GM21526 (cell line): ENCODE measurements around the gene SENP1.

ENCODE experiments used
- ATAC-seq: cut with Tn5 transposase; IDR thresholded peaks from one replicate; pipeline ENCODE4 v1.9.1; 2021; ENCODE audit warnings: moderate library complexity; ENCODE audit not compliant: unreplicated experiment, low FRiP score

The SENP1 gene

DNA sequence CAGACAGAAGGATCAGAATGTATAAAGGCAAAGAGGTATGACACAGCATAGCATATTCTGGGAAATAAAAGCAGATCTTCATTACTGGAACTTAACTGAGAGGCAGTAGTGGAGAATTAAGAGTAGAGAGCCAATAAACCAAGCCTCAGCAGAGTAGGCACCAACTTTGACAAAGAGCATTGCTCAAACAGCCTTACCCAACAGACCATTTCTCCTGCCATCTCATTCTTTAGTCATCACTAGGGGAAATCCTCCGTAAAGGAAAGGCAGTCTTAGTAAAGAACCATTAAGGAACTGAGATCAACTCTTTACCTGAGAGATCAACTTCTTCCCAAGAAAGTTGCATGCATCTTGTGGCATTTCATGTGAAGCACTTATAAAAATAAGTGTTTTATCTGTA, 36.6 kb downstream of the SENP1 start:
- no peak for ATAC-seq

DNA sequence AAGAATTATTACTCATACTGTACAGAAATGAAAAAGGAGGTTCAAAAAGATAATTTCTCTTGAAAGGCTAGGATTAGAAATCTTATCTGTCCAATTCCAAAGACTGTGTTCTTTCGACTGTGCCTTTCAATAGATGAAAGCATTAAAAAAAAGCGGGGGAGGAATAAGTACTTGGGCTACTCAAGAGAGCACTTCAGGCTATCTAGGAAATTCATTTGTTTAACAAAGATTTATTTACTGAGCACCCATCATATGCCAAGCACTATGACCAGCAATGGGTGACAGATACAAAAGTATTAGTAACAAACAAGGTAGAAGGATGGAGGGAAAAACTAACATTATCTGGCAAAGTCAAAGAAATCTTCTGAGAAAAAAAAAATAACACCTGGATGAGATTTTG, 37.4 kb downstream of the SENP1 start:
- no peak for ATAC-seq

DNA sequence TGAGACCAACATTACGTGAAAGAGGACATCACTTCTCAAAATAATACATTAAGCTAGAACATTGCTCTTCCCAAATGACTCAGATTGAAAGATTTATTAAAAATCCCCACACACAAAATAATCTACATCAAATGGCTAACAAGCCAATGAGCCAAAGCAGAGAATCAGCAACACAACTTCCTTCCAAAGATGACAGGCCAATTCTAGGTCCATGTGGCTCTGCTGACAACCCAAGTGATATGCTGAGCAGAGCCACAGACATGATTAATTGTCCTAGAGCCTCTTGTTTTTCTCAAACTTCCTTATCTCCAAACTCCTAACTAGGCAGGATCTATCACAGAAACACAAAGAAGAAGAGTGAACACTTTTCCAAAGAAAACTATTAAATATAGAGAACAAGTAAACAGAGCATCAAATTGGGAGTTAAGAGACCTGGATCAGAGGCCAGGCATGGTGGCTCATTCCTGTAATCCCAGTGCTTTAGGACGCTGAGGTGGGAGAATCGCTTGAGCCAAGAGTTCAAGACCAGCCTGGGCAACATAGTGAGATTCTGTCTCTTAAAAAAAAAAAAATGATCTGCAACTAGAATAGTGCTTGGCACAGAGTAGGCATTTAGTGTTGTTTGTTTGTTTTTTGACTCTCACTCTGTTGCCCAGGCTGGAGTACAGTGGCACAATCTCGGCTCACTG, 38.5 kb downstream of the SENP1 start:
- no peak for ATAC-seq

DNA sequence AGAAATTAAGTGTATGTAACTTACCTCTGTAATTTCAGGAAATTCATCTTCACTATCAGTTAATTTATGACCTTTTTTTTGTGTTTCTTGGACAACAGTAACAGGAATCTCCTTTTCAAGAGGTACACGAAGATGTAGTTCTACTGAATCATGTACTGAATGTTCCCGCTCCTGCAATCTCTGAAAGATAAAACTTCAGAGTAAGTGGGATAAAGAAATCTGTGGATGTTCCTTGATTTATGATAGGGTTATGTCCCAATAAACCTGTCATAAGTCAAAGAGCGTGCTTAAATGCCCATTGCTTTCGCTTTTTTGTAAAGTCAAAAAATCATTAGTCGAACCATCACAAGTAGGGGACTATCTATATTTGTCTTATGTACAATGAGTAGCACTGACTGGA, 40.8 kb downstream of the SENP1 start:
- ATAC-seq, result no peak

DNA sequence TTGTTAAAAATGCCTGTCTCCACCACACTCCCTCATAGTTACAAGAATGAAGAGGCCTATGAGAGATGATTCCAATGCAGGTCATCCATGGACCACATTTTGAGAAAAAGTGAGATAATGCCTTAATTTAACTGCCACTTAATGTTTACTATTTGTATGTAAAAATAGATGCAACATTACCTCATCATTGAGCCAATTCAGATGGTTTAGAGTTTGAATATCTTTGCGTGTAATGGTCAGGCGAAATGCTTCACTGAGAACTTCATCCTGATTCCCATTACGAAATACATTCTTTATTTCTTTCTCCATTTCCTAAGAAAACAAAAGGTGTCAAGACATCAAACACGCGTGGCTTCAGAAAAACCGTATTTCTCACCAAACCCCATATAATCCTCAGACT, 42.3 kb downstream of the SENP1 start:
- no peak for ATAC-seq

DNA sequence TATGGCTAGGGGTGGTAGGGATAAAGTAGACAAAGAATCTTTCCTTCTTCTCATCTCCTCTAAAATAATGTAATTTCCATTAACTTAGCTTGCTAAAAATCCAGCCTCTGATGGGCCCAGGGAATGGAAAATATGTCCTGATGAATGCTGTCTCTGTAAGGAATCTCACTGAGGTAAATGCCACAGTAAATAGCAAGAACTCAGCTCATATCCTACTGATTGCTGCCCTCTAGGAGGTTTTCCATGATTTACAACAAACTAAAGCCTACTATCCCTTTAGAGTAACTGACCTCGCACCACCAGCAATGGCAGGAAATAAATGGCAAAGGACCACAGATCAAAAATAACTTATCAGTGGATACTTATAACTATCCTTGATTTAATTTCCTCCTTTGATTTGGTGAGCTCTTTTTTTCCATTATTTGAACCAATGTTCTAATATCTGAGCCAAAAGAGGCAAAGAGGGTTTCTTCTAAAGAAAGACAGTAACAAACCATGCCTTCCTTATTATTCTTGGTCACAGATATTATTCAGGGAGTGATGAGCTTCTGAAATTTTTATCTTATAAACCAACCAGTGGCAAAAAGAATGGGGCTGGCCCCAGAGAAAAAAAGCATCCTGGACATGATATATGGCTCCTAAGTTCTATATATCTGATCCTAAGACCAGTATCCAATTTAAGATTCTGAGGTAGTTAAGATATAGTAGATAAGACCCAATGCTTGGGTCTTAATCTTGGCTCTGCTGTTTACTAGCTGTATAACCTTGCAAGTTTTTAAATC, 43.8 kb downstream of the SENP1 start:
- no peak for ATAC-seq

DNA sequence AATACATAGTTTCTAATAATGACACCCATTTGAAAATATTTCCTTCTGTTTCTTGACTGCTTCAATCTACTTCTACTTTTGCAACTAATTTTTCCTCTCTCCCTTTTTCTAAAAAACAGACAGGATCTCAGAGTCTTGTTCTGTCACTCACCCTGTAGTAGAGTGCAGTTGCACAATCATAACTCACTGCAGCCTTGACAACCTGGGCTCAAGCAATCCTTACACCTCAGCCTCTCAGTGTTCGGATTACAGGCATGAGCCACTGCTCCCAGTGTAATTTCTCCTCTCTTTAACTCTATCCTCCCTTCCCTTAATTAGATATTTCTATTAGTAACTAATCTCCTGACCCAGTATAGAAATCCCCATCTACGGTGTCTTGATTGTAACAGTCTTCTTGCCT, 45.4 kb downstream of the SENP1 start:
- no peak for ATAC-seq

DNA sequence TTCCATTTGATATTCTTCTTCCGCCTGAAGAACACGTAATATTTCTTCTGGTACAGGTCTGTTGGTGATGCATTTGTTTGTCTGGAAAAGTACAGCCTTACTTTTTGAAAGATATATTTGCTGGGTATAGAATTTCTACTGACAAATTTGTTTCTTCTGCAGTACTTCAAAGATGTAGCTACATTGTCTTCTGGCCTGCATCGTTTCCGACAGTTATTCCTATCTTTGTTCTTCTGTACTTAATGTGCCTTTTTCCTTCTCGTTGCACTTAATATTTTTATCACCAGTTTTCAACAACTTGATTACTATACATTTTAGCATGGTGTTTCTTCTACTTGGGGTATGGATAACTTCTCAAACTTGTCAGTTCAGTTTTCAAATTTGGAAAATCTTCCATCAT, 47.1 kb downstream of the SENP1 start:
- no peak for ATAC-seq

DNA sequence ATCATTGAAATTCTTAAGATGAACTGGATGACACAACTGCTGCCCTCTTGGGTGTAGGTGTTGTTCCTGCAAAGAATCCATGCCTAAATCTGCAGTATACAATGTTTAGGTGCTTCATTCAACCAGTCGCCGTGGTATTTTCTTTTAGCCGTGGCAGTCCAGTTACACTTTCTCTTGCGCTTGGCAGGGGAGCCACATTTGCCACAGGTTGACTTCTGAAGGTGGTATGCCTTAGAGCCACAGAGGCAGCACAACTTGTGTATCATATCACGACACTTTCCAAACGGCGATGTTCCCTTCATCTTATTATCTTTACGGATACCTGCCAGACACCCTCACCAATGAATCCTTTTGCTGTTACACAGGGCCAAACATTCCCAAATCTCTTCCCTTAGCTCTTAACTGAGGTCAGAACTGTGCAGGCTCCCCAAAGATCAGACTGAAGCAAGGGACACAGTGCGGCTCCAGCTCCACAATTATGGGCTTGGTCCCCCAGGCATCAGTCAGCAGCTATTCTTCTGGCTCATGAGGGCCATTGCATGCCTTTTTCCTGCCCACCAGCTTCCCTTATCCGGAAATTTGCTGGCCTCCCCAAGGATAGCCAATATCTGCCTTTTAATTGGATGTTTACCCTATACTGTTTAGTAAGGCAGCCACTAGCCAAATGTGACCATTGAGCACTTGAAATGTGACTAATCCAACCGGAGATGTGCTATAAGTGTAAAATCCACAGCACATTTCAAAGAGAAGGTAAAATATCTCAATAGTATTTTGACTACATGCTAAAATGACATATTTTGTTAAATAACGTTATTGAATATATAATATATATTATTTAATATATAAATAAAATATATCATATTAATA, 50.7 kb downstream of the SENP1 start:
- ATAC-seq, result no peak

DNA sequence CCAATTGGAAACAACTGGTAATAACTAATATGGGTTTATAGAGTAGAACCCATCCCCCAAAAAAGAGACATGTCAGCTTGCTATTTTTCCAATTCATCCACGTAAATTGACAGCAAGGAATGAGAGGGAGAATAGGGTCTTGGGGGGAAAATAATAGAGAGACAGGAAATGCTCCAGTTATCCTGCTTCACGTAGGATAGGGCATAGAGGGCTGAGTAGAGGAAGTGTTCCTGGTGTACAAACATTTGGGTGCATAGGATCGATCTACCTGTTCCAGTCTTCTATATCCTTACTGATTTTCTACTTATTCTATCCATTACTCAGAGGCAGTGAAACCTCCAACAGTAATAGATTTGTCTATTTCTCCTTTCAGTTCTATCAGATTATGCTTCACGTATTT, 52.0 kb downstream of the SENP1 start:
- no peak for ATAC-seq

DNA sequence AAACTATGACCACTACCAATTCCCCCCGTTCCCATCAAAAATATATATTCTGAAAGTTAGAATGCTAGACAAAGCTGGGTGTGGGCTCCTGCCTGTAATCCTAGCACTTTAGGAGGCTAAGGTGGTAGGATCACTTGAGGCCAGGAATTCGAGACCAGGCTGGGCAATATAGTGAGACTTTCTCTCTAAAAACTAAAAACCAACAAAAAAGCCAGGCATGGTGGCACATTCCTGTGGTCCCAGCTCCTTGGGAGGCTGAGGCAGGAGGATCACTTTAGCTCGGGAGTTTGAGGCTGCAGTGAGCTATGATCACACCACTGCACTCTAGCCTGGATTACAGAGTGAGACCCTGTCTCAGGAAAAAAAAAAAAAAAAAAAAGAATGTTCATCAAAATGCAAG, 52.8 kb downstream of the SENP1 start:
- no peak for ATAC-seq

DNA sequence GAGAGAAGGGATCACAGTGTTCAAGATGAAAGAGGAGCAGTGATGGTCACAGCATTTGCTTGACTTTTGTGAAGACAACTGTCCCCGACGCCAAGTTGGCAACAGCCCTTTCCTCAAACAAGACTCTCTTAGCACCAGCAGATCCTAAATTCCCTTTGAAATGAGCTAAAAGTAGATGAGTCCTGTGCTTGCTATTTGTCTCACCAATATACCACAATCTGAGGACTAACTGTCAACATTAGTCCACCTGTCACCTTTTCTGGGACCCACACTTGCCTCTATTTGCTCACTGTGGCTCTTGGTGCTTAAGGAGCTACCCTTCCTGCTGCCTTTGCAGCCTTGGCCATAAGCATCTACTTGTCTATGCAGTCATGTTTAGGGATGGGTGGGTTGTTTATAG, 54.2 kb downstream of the SENP1 start:
- no peak for ATAC-seq

DNA sequence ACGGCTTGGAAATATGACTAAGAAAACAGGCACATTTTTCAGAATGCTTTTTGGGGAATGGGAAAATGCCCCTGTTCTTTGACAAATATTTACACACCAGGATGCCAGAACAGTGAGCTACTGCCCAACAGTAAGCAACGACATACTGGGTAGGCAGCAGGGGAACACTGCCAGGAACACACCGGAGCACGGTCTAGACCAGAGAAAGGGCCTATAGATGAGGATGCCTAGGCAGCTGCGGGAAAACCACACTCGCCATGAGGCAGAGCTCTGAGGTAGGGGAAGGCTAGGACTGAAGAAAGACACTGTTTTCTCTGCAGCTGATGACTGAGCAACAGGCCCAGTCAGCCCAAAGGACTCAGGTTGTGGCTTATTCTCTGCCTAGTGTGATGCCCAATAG, 55.7 kb downstream of the SENP1 start:
- ATAC-seq, result no peak

DNA sequence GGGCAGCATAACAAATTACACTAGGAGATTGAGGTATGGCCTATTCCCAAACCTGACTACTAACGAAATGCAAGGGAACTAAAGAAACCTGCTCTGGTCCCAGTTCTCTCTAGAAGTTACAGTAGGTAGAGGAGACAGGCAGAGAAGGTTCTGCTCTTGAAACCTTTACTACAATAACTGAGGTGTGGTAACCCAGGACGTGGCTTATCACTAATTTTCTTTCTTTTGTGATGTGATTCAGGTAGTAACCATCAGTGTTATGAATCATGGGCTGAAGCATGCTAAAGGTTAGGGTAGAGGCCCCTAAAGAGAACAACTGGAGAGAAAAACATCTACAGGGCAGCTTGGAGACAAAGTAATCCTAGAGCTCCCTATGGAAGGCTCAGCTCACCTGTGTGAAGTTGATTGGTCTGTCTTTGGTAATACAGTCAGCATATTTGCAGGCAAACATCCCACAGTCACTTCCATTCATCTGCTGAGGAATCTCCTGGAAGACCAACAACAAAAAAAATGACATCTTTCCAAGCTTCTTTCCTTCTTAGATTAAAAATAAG, 59.8 kb downstream of the SENP1 start:
- ATAC-seq, result no peak

DNA sequence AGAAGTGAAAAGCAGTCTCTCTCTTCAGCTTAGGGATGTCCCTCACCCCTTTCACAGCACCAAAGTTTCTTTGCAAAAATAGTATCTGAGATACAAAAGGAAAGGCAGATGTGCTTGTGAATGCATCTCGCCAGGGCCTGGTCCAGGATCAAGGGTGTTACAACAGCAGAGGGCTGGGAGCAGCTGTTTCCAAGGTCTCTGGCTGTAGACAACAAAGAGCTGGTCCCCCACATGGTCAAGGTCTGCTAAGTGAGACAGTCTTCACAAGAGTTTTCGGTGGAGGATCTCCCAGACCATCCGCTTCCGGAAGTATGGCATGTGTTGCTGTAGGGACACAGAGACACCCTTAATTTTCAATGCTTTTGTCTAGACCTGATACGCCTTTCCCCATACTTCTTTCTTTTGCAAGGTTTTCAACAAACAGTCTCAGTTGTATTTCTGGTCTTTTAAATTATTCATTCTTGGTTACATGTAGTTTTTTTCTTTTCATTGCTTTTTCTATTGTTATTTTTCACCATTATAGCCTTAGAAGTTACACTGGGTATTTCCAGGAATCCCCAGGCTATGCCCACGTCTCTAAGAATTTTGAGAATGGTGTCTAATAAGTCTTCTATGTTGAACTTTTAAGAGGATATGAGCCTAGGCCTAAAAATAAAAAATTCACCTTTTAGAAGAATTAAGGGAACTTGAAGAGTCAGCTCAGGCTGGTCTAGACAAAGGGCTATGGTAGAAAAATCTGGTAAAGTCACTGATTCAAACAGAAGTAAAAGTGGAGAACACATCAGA, 60.6 kb downstream of the SENP1 start:
- no peak for ATAC-seq

DNA sequence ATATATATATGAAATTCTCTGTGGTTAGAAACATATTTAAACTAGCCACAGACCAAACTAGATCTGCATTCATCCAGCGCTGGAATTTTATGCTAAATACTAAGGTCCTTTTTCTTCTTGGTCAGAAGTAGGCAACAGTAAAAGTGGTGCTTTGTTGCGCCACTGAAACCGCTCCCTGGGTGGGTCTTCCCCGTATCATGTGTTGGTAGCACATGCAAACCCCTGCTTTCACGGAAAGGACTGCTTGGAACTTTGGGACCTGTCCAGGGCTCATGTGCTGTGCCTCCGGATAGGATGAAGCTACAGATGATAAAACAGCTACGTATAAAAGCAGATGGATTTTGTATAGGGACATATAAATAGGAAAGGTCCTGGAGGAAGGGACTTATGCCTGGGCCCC, 61.5 kb downstream of the SENP1 start:
- no peak for ATAC-seq

DNA sequence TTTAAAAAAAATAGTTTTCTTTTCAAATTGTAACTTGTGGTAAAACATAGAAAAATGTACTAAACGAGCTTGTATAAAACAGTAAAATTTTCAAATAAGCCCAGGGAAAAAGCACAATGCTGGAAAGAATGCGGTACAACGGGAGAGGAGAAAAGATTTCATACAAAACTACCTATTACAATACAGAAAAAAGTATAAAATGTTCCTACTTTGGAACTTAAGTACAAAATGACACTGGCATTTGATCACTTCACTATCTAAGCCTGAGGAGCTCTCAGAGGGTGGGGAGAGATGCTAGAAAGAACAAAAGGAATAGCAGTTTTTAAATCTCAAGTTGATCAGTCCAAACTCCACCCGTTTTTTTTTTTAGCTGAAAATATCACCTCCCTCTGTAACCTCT, 62.1 kb downstream of the SENP1 start:
- no peak for ATAC-seq

DNA sequence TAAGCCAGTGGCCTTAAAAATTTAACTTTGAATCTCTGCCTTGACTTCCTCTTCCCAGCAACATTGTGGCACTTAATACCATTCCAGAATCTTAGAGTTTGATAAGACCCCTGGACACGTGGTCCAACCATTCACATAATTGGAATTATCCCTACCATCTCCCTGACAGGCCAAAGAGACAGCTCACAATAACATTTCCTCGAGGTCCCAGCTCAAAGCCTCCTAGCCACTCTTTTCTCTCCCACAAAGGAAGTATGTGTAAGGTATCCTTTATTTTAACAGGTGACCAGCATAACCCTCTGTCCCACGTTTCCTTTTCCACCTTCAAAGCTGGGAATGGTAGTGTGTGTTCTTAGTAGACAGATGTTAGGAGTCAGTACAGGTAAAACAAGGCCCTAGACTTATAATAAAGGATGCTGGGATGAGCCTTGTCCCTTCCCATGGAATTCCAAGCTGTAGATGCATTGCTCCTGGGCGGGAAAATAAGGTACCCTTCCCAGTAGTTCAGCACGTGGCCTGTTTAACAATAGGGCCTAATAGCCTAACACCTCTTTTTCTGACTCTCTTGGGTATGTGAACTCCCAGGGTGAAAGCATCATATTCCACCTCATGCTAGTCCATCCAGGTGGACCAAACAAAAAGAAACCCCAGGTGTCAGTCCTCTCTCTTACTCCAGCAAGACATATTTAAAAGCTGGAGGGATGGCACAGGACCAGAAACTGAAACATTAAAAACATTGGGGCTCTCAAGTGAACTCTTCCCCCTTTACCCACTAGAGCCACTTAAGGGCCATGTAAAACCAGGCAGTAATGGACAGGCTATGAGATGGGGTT, 64.1 kb downstream of the SENP1 start:
- ATAC-seq, result no peak

DNA sequence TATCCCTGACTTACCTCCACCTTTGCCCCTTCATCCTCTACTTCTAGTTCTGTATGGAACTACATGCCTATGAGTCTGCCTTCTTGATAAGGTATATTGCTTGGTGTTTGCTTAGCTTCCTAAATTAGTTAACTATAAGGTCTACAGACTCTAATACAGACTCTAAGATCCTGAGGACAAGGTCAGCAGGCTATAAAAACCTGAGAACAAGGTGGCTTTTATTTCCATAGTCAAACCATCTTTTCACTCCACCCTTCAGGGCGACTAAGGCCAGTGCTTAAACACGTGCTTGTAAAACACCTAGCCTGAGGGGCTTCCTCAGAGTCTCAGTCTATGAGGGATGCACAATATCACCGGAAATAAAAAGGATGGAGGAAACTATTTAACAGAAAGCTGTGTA, 65.5 kb downstream of the SENP1 start:
- ATAC-seq, result no peak
